ENCODE data around the gene IL9.

GRCh38 chr5:135890296-135890695 lies 5.3 kb downstream of the IL9 start:
- TF ChIP-seq, protein P1, sequence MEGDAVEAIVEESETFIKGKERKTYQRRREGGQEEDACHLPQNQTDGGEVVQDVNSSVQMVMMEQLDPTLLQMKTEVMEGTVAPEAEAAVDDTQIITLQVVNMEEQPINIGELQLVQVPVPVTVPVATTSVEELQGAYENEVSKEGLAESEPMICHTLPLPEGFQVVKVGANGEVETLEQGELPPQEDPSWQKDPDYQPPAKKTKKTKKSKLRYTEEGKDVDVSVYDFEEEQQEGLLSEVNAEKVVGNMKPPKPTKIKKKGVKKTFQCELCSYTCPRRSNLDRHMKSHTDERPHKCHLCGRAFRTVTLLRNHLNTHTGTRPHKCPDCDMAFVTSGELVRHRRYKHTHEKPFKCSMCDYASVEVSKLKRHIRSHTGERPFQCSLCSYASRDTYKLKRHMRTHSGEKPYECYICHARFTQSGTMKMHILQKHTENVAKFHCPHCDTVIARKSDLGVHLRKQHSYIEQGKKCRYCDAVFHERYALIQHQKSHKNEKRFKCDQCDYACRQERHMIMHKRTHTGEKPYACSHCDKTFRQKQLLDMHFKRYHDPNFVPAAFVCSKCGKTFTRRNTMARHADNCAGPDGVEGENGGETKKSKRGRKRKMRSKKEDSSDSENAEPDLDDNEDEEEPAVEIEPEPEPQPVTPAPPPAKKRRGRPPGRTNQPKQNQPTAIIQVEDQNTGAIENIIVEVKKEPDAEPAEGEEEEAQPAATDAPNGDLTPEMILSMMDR (IDR thresholded peaks at IDR 0.05) = no peak
- TF ChIP-seq POLR2A (IDR thresholded peaks at IDR 0.05) (no peak), EP300 (IDR thresholded peaks at IDR 0.05) (no peak)
